Measurements from ENCODE around the gene BCL2L11.

Gene BCL2L11

DNA sequence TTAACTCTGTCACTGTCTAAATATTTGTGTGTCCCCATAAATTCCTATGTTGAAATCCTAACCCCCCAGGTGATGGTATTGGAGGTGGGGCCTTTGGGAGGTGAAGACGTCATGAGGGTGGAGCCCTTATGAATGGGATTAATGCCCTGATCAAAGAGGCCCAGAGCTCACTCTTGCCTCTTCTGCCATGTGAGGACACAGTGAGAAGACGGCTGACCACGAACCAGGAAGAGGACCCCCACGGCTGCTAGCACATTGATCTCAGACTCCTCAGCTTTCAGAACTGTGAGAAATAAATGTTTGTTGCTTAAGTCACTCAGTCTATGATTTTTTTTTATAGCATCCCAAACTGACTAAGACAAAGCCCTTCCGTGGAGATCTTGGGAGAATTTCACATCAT lies 71.2 kb downstream of the BCL2L11 start:
- DNase-seq (ENCODE audit: low read depth in 2 of 2) = no peak

DNA sequence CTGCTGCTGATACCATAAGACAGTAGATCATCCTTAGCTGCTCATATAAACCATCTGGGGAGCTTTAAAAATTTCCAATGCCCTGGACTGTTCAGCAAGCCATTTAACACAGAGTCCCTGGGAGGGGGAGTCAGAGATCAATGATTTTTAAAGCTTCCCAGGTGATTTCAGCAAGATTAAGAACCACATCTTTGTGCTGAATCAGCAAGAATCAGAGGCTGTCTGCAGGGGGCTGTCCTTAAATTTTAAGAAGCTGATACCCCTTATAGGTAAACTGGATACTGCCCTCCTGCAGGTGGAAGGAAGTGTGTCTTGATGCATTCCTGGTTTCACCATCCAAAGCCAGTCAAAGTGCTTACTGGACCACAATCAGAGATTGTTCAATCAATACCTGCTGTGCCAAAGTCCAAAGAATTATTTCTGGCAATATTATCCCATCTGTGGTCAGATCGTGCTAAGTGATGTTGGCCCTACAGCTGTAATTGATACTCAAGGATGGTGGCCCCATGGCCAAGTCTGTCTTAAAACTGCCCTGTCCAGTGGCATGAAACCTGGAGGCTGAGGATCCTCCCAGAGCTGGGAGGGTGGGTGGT lies 72.2 kb downstream of the BCL2L11 start:
- no peak for DNase-seq (ENCODE audit: low read depth in 2 of 2)

DNA sequence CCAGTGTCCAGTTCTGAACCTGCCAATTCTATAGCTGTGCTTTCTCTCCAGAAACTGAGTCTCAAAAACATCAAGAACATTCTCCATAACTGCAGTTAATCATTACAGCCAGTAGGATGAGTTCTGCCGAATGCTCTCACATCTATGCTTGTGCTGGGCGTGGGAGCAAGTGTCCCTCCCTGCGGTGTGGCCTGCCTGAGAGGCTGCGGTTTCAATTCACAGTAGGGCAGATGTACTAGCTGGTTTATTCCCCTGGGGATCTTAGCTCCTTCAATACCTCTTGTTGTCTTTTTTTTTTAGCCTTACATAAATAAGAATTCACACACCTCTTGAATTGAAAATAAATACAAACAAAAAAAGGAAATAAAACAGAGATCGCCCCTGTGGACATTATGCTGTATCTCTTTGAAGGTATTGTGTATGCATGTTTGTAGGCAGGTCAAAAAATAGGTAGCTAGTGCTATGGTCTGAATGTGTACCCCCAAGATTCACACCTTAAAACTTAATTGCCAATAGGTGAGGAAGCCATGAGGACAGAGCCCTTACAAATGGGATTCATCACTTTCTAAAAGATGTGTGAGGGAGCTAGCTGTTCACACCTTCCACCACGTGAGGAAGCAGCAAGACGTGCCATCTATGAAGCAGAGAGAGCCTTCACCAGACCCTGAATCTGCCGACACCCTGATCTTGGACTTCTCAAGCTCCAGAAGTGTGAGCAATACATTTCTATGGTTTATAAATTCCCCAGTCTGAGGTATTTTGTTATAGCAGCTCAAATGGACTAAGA lies 74.3 kb downstream of the BCL2L11 start:
- DNase-seq (ENCODE audit: low read depth in 2 of 2) = no peak

DNA sequence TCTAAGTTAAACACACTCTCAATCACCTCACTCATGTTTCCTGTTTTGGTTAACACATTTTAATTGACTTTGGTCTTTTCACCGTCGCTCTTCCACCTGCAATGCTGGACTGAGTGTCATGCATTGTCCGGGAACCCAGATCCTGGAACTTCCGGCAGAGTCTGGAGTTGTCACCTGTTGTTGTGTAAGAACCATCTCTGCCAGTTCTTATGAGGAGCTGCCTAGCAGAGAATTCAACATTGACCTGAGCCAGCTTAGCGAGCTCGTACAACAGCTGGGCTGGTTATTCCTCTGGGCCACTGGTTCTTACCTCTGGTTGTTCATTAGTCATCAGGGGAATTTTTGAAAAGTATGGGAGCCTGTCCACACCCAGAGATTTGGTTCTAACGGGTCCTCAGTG lies 75.7 kb downstream of the BCL2L11 start:
- no peak for DNase-seq (ENCODE audit: low read depth in 2 of 2)

DNA sequence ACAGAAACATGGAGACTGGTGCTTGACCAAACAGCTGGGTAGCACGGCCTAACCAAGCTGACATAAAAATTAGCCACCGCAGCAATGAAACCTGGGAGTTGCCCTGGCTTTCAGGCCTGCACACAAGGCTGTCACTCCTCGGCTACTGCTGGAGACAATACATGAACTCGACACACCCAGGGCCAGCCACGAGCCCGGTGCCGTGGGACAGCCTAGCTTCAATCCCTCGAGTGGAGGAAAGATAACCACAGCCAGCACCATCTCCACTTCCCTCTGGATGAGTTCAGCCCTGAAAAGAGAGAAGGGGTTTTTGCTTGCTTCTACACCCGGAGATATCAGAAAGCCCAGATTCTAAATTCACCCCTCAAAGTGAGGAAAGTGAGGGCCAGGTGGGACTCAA lies 78.0 kb downstream of the BCL2L11 start:
- DNase-seq (ENCODE audit: low read depth in 2 of 2) = no peak

DNA sequence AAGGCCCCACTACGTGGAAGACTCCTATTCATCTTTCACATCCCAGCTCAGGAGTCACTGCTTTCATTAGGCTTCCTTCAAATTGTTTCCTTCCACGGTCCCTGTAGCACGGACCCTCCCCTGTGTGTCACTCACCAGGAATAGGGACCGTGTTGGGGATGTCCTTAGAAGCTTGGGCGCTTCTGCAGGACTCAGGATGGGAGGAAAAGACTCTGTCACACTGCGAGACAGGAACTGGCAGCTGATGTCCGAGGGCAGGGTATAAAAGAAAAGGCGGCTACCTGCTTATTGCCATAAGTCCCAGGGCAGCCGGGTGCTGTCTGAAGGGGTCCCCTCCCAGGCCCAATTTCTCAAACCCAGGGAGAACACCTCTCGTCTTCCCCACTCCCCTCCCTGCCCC lies 79.1 kb downstream of the BCL2L11 start:
- no peak for DNase-seq (ENCODE audit: low read depth in 2 of 2)

DNA sequence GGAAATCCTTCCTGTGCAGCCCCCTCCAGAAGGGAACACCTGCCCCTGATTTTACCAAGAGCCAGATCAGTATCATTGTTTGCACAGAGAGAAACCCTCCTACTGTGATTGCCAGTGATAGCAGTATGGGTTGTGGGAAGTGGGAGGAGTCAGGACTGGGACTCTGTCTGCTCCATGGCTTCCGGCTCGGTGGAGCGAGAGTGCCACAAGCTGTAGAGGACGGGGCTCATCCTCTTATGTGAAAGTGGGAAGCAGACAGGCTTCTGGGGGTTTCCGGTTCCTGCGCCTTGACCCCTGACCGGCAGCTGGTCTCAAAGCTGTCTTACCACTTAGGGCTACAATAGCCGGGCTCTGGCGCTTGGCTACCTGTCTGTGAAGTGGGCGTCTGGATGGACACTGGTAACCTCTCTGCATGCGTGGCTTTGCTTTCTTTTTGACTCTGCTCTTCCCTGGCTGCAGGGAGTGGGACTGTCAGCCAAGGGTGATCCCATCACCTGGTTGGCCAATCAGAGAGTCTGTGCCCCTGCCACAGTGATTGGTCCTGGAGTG lies 79.7 kb downstream of the BCL2L11 start:
- no peak for DNase-seq (ENCODE audit: low read depth in 2 of 2)

DNA sequence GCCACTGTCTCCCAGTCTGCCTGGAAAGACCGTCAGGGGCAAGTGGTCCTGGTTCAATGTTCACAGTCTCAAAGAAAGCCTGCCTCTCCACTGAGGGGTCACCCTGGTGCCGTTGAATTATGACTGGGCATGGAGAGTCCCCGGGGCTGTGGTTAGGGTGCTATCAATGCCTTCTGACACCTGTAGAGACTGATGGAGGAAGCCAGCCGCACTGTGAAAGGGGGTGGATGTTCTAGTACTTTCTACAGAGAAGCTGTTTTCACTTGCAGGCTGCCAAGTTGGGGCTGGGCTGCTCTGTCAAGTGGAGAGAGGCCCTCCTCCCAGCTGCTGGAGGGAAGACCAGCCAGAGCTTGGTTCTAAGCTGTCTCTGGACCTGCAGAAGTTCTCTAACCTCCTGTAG lies 80.5 kb downstream of the BCL2L11 start:
- DNase-seq (ENCODE audit: low read depth in 2 of 2) = no peak

DNA sequence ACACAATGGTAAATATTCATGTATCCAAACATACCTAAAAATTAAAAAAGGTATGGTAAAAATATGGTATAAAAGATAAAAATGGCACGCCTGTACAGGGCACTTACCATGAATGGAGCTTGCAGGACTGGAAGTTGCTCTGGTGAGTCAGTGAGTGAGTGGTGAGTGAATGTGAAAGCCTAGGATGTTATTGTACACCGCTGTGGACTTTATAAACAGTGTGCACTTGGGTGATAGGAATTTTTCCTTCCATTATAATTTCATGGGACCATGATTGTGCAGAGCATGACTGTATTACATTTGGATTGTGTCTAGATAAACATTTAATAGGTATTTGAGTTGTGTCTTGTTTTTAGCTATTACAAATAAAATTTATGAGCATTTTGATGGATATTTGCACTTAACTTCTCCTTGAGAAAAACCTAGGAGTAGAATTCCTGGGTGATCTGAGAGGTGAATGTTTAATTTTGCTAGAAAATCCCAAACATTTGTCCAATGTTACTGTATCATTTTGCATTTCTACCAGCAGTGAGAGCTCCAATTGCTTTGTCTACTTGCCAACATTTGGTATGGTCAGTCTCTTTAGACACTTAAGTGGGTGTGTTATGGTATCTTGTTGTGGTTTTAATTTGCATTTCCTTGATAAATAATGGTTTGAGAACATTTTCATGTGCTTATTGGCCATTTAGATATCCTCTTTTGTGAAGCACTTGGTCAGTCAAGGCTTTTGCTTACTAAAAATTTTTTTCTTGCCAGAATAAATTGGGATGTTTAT lies 81.7 kb downstream of the BCL2L11 start:
- no peak for DNase-seq (ENCODE audit: low read depth in 2 of 2)

DNA sequence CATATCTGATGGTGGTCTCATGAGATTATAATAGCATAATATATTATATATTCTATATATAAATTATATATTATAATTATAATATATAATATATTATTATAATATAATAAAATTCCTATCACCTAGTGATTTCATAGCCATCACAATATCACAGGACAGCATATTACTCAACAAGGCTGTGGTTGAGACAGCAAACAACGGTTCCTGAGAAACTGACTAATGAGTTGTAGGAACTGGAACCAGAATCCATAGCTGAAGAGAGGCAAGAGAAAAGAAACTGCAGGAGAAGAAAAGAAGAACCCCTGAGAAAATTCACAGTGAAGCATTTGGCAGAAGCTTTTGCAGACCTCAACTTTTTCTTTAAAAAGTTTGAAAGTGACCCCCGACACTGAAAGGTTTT lies 84.0 kb downstream of the BCL2L11 start:
- DNase-seq (ENCODE audit: low read depth in 2 of 2) = no peak

DNA sequence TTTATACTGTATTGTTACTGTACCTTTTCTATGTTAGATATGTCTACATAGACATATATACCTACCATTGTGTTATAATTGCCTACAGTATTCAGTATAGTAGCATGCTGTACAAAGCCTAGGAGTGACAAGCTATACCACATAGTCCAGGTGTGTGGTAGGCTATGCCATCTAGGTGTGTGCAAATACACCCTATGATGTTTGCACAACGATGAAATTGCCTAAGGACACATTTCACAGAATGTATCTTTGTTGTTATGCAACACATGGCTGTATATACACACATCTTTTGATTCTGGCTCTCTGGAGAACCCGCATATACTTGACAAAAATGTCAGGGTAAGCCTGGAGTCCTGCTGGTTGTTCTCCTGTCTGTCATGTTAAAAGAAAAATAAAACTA lies 85.1 kb downstream of the BCL2L11 start:
- DNase-seq (ENCODE audit: low read depth in 2 of 2) = no peak

DNA sequence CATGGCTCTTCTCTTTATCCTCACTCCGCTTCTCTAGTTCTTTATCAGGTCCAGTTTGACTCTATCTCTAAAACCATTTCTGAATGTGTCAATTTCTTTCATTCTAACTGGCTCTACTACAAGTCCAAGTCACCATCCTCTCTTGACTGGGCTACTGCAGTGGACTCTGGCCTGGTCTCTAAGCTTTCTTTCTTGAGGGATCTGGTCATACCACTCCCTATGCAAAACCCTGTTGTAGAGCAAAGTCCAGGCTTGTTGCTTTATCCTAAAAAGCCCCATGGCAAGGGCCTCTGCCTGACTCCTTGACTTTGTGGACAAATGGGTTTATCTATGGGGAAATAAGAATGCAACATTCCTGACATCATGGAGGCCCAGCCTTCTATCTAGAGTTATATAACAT lies 87.1 kb downstream of the BCL2L11 start:
- DNase-seq (ENCODE audit: low read depth in 2 of 2) = no peak

DNA sequence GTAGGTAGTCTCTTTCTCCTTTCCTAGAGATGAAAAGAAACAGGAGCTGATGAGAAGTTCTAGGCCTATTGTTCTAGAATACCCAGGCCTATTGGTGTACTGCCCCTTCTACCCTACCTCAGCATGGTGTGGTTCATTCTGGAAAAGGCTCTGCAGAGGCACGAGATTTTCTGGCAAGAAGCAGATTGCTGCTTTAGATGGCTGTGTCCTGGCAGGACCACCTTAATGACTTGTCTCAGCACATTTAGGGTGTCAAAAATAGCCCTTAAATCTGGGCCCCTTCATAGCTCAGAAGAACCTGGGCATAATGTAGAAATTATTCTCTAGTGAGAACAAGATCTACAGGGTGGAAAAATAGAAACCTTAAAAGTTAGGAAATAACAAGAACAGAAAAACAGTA lies 87.9 kb downstream of the BCL2L11 start:
- no peak for DNase-seq (ENCODE audit: low read depth in 2 of 2)

DNA sequence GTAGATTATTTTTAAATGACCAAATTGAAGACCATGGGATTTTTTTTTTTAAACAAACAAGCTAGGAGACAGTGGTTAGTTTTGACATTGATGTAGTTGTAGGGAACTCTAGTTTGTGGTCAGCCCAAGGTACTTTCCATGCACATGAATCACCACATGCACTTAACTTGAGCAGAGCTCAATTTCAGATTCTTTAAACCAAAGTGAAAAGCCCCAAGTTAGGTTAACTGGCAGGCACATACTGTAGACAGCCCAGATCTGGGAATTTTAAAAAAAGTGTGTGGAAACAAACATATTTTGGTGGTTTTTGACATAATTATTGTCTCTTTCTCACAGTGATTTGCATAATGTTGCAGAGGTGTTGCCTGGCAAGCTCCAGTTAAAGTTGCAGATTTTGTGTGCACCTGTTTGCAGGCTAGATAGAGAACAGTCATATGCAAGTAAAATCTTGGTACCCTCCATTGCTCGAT lies 88.4 kb downstream of the BCL2L11 start:
- DNase-seq (ENCODE audit: low read depth in 2 of 2) = no peak

DNA sequence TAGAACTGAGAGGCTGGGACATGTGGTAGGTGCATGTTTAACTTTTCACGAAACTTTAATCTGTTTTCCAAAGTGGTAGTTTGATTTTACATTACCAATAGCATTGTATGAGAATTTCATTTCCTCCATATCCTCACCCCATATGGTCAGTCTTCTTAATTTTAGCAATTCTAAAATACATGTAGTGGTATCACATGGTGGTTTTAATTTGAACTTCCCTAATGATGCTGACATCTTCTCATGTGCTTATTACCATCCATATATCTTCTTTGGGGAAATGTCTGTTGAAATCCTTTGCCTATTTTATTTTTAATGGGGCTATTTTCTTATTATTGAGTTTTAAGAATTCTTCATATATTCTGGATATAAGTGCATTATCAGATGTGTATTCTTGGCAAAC lies 89.3 kb downstream of the BCL2L11 start:
- no peak for DNase-seq (ENCODE audit: low read depth in 2 of 2)

DNA sequence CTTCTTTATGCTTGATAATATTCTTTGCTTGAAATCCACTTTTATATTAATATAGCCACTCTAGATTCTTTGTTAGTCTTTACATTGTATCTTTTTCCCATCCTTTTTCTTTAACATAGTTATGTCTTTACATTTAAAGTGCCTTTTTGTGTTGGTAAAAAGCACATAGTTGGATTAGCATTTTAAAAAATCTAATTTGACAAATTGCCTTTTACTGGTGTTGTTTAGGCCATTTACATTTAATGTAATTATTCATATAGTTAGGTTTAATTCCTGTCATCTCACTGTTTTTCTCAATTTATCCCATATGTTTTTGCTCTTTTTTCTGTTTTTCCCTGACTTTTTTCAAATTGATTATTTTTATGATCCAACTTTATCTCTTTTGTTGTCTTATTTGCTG lies 93.2 kb downstream of the BCL2L11 start:
- DNase-seq (ENCODE audit: low read depth in 2 of 2) = no peak

DNA sequence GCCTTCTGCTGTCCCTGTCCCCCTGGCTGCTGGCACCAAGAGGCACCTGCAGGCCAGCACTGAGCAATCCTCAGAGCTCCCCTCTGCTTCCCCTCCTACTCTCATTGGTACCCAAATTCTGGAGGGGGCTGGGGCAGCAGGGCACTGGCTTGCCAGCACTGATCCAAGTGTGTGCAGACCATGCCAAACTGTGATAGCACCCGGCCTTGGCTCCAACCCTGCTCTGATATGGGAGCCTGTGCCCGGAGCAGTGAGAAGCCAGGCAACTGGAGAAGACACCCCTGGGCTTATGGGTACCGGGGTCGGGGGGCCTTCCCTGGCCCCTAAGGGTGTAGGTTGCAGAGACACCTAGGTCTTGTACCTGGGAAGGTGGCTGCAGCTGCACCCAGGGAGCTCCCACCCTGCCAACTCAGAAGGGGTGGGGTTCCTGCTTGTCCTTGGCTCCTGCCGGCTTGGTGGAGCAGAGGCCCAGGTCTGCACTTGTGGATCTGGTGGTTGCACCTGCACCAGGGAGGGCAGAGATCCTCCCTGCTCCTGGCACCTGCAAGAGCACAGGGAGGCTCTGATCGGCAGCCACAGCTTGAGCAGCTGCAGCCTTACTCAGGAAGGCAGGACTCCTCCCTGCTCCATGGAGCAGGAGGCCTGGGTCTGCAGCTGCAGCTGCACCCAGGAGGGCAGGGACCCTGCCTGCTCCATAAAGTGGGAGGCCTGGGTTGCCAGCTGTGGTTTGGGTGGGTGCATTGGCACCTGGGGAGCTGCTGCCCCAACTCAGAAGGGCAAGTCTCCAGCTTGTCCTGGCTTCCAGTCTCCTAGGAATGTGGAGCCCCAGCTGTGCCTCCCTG lies 96.3 kb downstream of the BCL2L11 start:
- DNase-seq (ENCODE audit: low read depth in 2 of 2) = no peak
